ENCODE data around the gene CAP1. TPM values are rescaled to one million over a fixed set of nuclear protein-coding genes. Genes with fewer than 3 reads are reported as not detected.
A peak's percentile ranks its signal among the peaks of the same experiment; 100 is the strongest.

Gene CAP1
- total RNA-seq, 1 donor from 2014 or later: 512 TPM

DNA sequence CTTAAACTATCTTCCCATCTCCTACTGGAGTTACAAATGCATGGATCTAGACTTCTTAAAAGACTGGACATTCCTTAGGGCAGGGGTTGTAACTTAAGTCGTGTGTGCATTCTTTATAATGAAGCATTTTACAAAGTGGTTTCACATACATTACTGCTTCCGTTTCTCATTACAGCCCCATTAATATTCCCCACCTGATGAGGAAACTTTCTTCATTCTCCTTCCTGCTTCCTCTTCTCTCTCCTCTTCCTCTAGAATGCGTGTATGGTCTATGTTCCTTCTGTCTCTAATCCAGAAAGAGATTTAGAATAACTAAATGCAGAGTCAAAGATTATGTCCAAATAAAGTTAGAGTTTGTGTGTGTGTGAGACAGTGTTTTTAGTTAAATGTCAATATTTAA, 1.8 kb upstream of the CAP1 start:
- Mint-ChIP-seq H3K27ac (peak overlapping the region; percentile 99), H3K4me3 (ENCODE audit: low read depth) (peak overlapping the region; percentile 94), H3K27me3 (ENCODE audit: low read depth) (no peaks in the 10 kb centered on the region), H3K36me3 (ENCODE audit: low read depth) (peaks cover 41% of the 10 kb centered on the region), H3K4me1 (ENCODE audit: low read depth) (peaks cover 53% of the 10 kb centered on the region), H3K9me3 (no peaks in the 10 kb centered on the region)
- intact Hi-C loops (cut with micrococcal nuclease): loop anchor here (2.0 kb wide), 1 partner anchor 24 kb away; no protein-coding TSS in a partner anchor
- no peak for DNase-seq (ENCODE audit: low spot score)

DNA sequence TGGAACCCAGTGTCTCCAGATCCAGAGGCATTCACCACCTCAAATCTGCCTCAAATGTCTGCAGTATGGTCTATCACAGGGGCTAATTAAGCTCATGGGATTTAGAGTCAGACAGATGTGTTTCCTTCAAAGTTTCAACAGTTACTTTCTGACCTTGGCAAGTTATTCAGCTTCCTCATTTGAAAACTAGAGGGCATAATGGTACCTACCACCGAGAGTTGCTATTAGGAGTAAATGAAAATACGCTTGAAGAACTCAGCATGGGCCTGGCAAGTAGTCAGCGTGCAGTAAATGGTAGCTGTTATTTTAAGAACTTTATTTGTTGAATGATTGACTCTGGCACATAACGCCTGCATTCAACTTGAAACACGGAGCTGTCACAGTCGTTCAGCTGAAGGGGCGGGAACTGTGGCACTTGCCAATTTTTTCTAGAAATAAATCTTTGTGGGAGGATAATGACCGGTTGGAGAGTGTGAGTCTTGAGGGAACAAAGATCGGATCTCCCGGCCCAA, 1.2 kb upstream of the CAP1 start:
- DNase-seq (ENCODE audit: low spot score): no peak
- intact Hi-C loops (cut with micrococcal nuclease): loop anchor here (2.0 kb wide), 1 partner anchor 24 kb away; no protein-coding TSS in a partner anchor
- peaks cover 47% of the 10 kb centered on the region for H3K36me3 Mint-ChIP-seq (ENCODE audit: low read depth)
- H3K4me3 Mint-ChIP-seq (ENCODE audit: low read depth): peak overlapping the region; percentile 94
- peaks cover 57% of the 10 kb centered on the region for H3K4me1 Mint-ChIP-seq (ENCODE audit: low read depth)
- H3K27ac Mint-ChIP-seq: peak overlapping the region; percentile 99
- no peaks in the 10 kb centered on the region for H3K9me3 Mint-ChIP-seq
- no peaks in the 10 kb centered on the region for H3K27me3 Mint-ChIP-seq (ENCODE audit: low read depth)

GRCh38 chr1:40039757-40040510, 595 bp upstream of the CAP1 start:
- Mint-ChIP-seq H3K27ac (peak overlapping the region; percentile 99), H3K4me3 (ENCODE audit: low read depth) (peak overlapping the region; percentile 94), H3K9me3 (no peaks in the 10 kb centered on the region), H3K4me1 (ENCODE audit: low read depth) (peaks cover 54% of the 10 kb centered on the region), H3K36me3 (ENCODE audit: low read depth) (peaks cover 50% of the 10 kb centered on the region), H3K27me3 (ENCODE audit: low read depth) (no peaks in the 10 kb centered on the region)
- DNase-seq (ENCODE audit: low spot score): peak; percentile 85
- intact Hi-C loops (cut with micrococcal nuclease): loop anchor here (1.0 to 10.0 kb wide), 7 partner anchors 9 to 655 kb away; partner anchors contain the start of genes MFSD2A, NFYC, RLF and ZMPSTE24

DNA sequence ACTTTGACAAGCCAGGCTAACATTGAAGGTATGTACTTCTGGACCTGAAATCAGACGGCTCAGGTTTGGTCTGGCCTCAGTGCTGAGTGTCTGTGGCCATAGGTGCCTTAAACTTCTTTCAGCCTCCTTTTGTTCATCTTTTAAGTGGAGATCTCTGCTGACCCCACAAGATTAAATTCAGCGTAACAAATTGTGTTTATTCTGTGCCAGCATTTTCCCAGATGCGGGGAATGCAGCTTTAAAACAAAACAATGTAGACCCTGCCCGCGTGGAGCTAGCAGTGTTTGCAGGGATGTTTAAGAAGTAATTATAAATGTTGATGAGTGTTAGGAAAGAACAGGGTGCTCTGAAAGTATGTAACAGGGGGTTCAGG, 923 bp downstream of the CAP1 start:
- Mint-ChIP-seq H3K36me3 (ENCODE audit: low read depth) (peaks cover 65% of the 10 kb centered on the region), H3K9me3 (no peaks in the 10 kb centered on the region), H3K4me1 (ENCODE audit: low read depth) (peaks cover 60% of the 10 kb centered on the region), H3K27me3 (ENCODE audit: low read depth) (no peaks in the 10 kb centered on the region), H3K4me3 (ENCODE audit: low read depth) (peak overlapping the region; percentile 94), H3K27ac (peak overlapping the region; percentile 99)
- DNase-seq (ENCODE audit: low spot score): no peak
- intact Hi-C loops (cut with micrococcal nuclease): loop anchor here (2.0 to 10.0 kb wide), 3 partner anchors 17 to 653 kb away; partner anchors contain the start of genes NFYC and RLF

GRCh38 chr1:40042341-40042740, 1.8 kb downstream of the CAP1 start:
- Mint-ChIP-seq H3K4me3 (ENCODE audit: low read depth) (peak overlapping the region; percentile 94), H3K36me3 (ENCODE audit: low read depth) (peaks cover 69% of the 10 kb centered on the region), H3K9me3 (no peaks in the 10 kb centered on the region), H3K4me1 (ENCODE audit: low read depth) (peaks cover 56% of the 10 kb centered on the region), H3K27me3 (ENCODE audit: low read depth) (no peaks in the 10 kb centered on the region), H3K27ac (peak overlapping the region; percentile 47)
- intact Hi-C loops (cut with micrococcal nuclease): loop anchor here (10.0 kb wide), 2 partner anchors 122 to 652 kb away; partner anchors contain the start of genes NFYC and RLF
- DNase-seq (ENCODE audit: low spot score): no peak

- peaks cover 60% of the 10 kb centered on the region for H3K4me1 Mint-ChIP-seq (ENCODE audit: low read depth)
- H3K27me3 Mint-ChIP-seq (ENCODE audit: low read depth): no peaks in the 10 kb centered on the region
- H3K36me3 Mint-ChIP-seq (ENCODE audit: low read depth): peaks cover 76% of the 10 kb centered on the region
- H3K9me3 Mint-ChIP-seq: no peaks in the 10 kb centered on the region
- H3K27ac Mint-ChIP-seq: peak overlapping the region; percentile 35
- DNase-seq (ENCODE audit: low spot score): no peak
- intact Hi-C loops (cut with micrococcal nuclease): loop anchor here (10.0 kb wide), 2 partner anchors 121 to 651 kb away; partner anchors contain the start of genes NFYC and RLF
- H3K4me3 Mint-ChIP-seq (ENCODE audit: low read depth): peak overlapping the region; percentile 94
Observed at GRCh38 chr1:40044110-40044509, 3.6 kb downstream of the CAP1 start.

DNA sequence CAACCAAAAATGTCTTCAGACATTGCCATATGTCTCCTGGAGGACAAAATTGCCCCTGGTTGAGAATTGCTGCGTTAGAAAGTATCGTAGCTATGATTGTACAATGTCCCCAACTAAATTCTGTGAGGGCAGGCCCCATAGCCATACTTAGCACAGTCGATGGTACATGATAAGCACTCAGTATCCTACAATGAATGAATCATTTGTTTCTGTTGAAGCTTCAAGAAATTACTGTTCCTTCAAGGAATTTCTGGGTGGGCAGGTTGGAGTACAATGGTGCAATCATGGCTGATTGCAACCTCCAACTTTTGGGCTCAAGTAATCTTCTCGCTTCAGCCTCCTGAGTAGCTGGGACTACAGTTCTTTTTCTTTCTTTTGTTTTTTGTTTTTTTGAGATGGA, 4.7 kb downstream of the CAP1 start:
- H3K27ac Mint-ChIP-seq: peak overlapping the region; percentile 64
- H3K9me3 Mint-ChIP-seq: no peaks in the 10 kb centered on the region
- intact Hi-C loops (cut with micrococcal nuclease): loop anchor here (10.0 kb wide), 2 partner anchors 120 to 650 kb away; partner anchors contain the start of genes NFYC and RLF
- no peaks in the 10 kb centered on the region for H3K27me3 Mint-ChIP-seq (ENCODE audit: low read depth)
- H3K4me1 Mint-ChIP-seq (ENCODE audit: low read depth): peaks cover 63% of the 10 kb centered on the region
- DNase-seq (ENCODE audit: low spot score): no peak
- H3K36me3 Mint-ChIP-seq (ENCODE audit: low read depth): peaks cover 85% of the 10 kb centered on the region
- H3K4me3 Mint-ChIP-seq (ENCODE audit: low read depth): peak overlapping the region; percentile 74

GRCh38 chr1:40045766-40046165, 5.2 kb downstream of the CAP1 start:
- Mint-ChIP-seq H3K9me3 (no peaks in the 10 kb centered on the region), H3K4me1 (ENCODE audit: low read depth) (peaks cover 66% of the 10 kb centered on the region), H3K27me3 (ENCODE audit: low read depth) (no peaks in the 10 kb centered on the region), H3K36me3 (ENCODE audit: low read depth) (peaks cover 83% of the 10 kb centered on the region), H3K4me3 (ENCODE audit: low read depth) (peak overlapping the region; percentile 51), H3K27ac (peak overlapping the region; percentile 64)
- DNase-seq (ENCODE audit: low spot score): no peak
- intact Hi-C loops (cut with micrococcal nuclease): loop anchor here (10.0 kb wide), 2 partner anchors 119 to 649 kb away; partner anchors contain the start of genes NFYC and RLF

- H3K9me3 Mint-ChIP-seq: no peaks in the 10 kb centered on the region
- peaks cover 78% of the 10 kb centered on the region for H3K36me3 Mint-ChIP-seq (ENCODE audit: low read depth)
- DNase-seq (ENCODE audit: low spot score): no peak
- H3K27ac Mint-ChIP-seq: peak overlapping the region; percentile 78
- peaks cover 70% of the 10 kb centered on the region for H3K4me1 Mint-ChIP-seq (ENCODE audit: low read depth)
- H3K4me3 Mint-ChIP-seq (ENCODE audit: low read depth): peak overlapping the region; percentile 47
- H3K27me3 Mint-ChIP-seq (ENCODE audit: low read depth): no peaks in the 10 kb centered on the region
- intact Hi-C loops (cut with micrococcal nuclease): loop anchor here (10.0 kb wide), 2 partner anchors 118 to 648 kb away; partner anchors contain the start of genes NFYC and RLF
Observed at GRCh38 chr1:40047276-40047675, 6.7 kb downstream of the CAP1 start.

DNA sequence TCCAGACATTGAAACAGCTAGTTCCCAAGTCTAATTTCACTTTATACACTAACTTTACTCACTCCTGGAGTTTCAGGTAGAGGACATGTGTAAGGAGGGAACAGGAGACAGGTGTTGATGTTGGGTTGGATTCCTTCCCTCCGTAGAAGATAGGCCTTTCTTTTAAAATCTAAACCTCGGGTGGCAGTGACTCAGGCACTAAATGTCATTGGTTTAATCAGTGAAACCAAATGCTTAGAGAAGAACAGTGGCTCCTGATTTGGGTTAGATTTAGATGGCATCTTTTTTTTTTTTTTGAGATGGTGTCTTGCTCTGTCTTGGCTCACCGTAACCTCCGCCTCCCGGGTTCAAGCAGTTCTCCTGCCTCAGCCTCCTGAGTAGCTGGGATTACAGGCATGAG, 7.2 kb downstream of the CAP1 start:
- Mint-ChIP-seq H3K4me1 (ENCODE audit: low read depth) (peaks cover 65% of the 10 kb centered on the region), H3K36me3 (ENCODE audit: low read depth) (peaks cover 77% of the 10 kb centered on the region)

GRCh38 chr1:40049725-40050124, 9.2 kb downstream of the CAP1 start:
- Mint-ChIP-seq H3K4me1 (ENCODE audit: low read depth) (peaks cover 62% of the 10 kb centered on the region), H3K36me3 (ENCODE audit: low read depth) (peaks cover 78% of the 10 kb centered on the region), H3K27ac (peak overlapping the region; percentile 63), H3K27me3 (ENCODE audit: low read depth) (no peaks in the 10 kb centered on the region), H3K9me3 (no peaks in the 10 kb centered on the region), H3K4me3 (ENCODE audit: low read depth) (peak overlapping the region; percentile 9)
- intact Hi-C loops (cut with micrococcal nuclease): loop anchor here (1.0 to 10.0 kb wide), 3 partner anchors 9 to 645 kb away; partner anchors contain the start of genes CAP1, NFYC and RLF
- DNase-seq (ENCODE audit: low spot score): no peak

More for the DNA sequence above, 7.2 kb downstream of the CAP1 start:
- DNase-seq (ENCODE audit: low spot score): no peak
- Mint-ChIP-seq H3K27me3 (ENCODE audit: low read depth) (no peaks in the 10 kb centered on the region), H3K9me3 (no peaks in the 10 kb centered on the region), H3K27ac (peak overlapping the region; percentile 78), H3K4me3 (ENCODE audit: low read depth) (peak overlapping the region; percentile 52)
- intact Hi-C loops (cut with micrococcal nuclease): loop anchor here (10.0 kb wide), 2 partner anchors 117 to 647 kb away; partner anchors contain the start of genes NFYC and RLF

DNA sequence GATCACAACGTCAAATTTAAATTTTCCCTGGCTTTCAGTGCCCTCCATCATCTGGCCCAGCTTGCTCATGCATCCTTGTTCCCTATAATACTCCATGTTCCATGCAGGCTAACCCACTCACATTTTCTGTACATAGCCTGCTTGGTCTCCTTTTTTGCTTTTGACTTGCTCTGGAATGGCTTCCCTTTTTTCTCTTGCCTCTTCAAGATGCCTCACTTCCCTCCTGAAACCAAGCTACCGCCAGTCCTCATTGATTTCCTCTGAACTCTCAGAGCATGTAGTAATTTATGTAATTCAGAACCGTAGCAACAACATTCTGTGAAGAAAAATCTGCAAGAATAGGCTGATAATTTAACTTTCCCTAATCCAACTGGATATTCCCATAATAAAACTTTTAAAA, 10.3 kb downstream of the CAP1 start:
- H3K27me3 Mint-ChIP-seq (ENCODE audit: low read depth): no peaks in the 10 kb centered on the region

More for the DNA sequence above, 10.3 kb downstream of the CAP1 start:
- no peaks in the 10 kb centered on the region for H3K9me3 Mint-ChIP-seq
- H3K27ac Mint-ChIP-seq: peak overlapping the region; percentile 78
- DNase-seq (ENCODE audit: low spot score): no peak
- intact Hi-C loops (cut with micrococcal nuclease): no loop called here
- H3K36me3 Mint-ChIP-seq (ENCODE audit: low read depth): peaks cover 76% of the 10 kb centered on the region
- peaks cover 61% of the 10 kb centered on the region for H3K4me1 Mint-ChIP-seq (ENCODE audit: low read depth)
- H3K4me3 Mint-ChIP-seq (ENCODE audit: low read depth): peak overlapping the region; percentile 22

Measured in activated T-helper 2 cell treated with anti-CD3 and anti-CD28 coated beads, Interferon-gamma antibody, Interleukin-2, Interleukin-4, amounts not matched to agents 10 μg/mL and 5 μg/mL and 100 μg/mL, durations not matched to agents 14 hours and 24 hours and 36 hours (primary cell).